H4 (cell line): ENCODE data around the gene GGCT. TPM values are rescaled to one million over a fixed set of nuclear protein-coding genes. Genes with fewer than 3 reads are reported as not detected.
"Not testable (repeated sequence)": the region's sequence is repeated elsewhere in the genome, so short reads cannot be mapped to it uniquely, and the experiment has no call there.

ENCODE experiments used
- DNase-seq: peaks from one replicate; pipeline ENCODE4 v3.0.0-alpha.2; 2015; ENCODE audit warnings: low spot score
- total RNA-seq: library from RNA; depleted of rRNA; stranded (reverse); fragments of >200 nt; shearing (Covaris generic); gene quantifications from 2 replicates; pipeline ENCODE4 v1.2.3, GENCODE V29; 2014

Gene GGCT
- total RNA-seq, 1 experiment from 2014 or later: 144 TPM

DNA sequence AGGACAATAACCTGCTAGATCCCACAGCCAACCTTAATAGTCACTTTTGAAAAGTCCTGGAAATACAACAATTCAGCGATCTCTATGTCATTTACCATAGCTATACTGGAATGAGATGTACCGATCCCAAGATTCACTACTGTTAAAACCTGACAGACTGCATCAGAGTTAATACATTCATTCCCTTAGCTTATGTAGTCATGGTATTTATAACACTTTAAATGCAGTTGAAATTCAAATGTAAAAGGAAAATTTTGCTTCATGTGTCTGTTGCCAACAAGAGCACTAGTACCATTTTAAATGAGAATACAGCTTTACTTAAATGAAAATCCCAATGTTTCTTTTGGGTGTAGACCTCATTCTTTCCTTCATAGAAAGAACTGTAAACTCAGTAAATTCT is 11.1 kb upstream of the GGCT start:
- DNase-seq: no peak

DNA sequence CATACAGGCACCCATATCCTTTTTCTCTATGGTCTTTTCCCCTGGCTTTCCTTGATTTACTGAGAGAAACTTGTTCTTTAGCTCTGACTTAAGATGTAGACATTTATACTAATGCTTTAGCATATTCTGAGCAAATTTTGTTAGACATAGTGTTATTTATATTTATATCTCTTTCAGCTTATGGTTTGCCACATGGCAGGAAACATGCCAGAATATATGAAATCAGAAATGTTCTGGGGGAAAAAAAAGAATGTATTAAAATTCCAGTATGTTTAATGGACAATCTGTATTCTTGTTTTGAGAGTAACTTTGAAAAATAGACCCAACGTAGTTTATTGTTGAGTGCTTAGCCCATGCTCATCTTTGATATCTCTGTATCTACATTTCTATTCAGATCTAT is 10.1 kb upstream of the GGCT start:
- DNase-seq: no peak

DNA sequence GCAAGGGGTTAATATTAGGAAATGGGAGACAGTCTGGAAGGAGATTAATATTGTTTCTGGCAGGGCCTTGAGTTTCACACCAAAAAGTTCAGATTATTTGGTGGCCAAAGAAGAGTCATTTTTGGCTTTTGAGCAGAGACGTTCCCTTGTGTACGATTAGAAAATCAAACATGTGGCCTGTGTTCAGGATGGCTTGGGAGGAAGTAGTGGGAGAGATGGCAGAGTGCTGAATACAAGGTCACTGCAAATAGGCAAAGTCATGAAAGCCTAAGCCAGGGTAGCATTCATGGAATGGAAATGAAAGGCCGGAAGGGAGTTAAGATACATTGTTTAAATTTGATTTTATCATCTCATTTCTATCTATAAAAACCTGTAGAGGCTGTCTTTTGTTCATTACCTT is 9.5 kb upstream of the GGCT start:
- DNase-seq: no peak

DNA sequence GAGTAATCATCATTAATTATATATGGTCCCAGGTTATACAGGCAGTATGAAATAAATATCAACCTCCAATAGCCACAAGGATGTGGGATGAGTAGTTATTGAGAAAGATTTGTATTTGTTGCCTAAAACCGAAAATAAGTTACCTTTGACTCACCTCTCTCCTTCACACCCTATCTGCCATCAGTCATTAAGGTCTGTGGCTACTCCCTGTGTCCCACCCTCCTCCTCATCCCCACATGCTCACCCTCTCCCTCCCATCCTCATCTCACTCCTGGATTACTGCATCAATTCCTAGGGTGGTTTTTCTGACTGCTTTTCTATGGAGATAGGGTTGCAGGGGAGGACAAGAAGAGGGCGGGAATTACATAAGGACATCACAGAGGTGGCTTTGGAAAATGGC is 9.1 kb upstream of the GGCT start:
- DNase-seq: no peak

DNA sequence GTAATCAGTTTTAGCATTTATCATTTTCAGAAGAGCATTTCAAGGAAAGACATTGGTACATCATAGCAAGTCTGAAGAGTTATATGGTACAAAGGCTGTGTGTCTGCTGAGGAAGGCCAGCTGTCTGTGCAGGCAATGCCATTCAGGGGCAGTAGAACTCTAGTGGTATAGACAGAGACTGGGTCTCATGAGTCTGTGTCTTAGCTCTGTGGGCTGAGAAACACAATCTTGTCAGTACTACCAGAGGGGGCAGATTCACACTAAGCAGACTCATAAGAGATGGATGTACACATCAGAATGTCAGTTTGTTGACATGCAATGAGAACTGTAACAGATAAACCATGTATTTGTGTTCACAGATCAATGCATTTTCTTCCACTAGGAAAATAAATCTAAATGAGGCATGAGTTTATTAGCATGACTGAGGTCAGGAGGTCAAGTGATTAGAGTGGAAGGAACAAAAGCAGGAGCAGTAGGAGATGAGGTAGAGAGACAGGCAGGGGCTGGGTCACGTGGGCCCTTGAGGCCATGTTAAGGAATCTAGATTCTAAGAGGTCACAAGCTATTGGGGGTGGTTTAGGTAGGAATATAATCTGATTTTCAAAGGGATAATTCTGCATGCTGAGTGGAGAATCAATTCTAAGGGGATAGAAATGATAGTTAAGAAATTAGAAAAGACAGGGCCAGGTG is 7.5 kb upstream of the GGCT start:
- DNase-seq: no peak

DNA sequence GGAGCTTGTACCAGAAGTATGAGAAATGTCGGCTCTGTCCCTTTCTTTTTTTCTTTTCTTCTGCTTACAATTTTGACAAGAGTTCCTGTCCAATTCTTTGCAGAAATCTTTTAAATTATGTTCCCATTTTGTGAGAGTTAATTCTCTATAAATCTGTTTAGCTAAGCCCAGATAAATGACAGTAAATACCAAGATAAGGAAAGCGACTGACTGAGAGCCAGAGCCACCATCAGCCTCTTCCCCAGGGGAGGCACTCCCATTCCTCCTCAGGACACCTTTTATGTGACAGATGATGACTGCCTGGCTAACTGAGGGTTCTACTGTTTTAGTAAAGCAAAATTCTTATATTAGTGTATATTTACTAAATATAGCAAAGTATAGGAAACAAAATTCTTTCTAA is 6.9 kb upstream of the GGCT start:
- no peak for DNase-seq

DNA sequence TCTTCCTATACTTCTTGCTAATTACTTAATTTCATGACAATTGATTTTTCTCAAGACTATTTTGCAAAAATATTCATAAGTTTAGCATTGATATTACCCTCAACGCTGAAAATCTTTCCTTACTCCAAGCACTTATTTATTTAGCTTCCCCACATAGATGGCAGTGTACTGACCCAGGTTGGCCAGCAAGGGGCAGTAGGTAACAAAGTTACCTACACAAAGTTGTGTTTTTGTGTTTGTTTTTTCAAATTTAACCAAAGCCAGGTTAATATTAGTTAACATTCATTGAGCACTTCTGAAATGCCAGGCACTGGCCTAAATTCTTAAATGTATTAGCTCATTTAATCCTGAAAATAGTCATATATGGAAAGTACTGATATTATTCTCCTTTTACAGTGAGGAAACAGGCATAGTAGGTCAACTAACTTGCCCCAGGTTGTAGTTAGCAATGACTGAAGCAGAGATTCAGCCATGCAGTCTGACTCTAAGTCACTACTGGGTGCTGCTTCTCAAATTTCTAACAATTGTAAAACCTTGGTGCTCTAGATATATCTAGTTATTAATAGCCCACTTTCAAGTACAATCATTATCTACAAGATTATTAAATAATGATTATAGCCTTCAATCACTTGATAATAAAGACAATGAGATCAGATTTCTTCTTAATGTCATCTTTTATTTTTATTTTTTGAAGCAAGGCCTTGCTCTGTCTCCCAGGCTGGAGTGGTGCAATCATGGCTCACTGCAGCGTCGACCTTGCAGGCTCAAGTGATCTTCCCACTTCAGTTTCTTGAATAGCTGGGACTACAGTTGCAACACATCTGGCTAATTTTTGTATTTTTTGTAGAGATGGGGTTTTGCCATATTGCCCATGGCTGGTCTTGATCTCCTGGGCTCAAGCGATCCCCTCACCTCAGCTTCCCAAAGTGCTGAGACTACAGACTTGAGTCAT is 5.8 kb upstream of the GGCT start:
- peak; percentile 66 for DNase-seq

DNA sequence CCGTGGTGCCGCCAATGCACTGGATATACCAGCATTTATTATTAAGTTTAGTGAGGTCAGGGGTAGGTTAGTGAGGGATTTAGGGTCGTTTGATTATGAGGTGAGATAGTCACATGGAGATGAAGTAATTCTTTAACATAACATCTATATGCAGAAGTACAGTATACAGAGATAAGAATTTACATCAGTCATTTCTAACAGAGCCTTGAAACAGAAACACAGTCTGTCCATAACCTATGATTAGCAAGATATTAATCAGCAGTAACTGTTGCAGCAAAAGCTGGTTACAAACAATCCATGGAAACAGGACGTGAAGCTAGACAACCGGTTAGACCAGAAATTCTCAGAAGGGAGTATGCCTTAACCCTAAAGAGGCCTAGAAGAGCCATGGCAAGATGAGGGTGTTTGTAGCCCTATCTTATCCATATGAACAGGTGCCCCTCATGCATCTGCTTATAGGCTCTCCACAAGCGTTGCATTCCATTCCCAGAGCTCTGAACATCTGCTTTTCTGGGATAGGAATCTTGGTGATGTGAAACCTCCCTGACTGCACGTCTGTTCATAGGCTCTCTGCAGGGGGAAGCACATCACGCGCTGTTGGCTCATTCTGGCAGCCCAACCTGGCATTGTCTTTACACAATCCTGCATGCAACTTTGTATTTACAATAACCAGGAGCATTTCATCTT is 4.7 kb upstream of the GGCT start:
- DNase-seq: not testable (repeated sequence)

DNA sequence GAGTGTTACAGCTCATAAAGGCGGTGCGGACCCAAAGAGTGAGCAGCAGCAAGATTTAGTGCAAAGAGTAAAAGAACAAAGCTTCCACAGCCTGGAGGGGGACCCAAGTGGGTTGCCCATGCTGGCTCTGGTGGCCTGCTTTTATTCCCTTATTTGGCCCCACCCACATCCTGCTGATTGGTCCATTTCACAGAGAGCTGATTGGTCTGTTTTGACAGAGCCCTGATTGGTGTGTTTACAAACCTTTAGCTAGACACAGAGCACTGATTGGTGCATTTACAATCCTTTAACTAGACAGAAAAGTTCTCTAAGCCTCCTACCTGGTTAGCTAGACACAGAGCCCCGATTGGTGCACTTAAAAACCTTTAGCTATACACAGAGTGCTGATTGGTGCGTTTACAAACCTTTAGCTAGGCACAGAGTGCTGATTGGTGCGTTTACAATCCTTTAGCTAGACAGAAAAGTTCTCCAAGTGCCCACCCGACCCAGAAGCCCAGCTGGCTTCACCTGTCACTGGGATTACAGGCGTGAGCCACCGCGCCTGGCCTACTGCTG is 2.8 kb upstream of the GGCT start:
- DNase-seq: not testable (repeated sequence)

DNA sequence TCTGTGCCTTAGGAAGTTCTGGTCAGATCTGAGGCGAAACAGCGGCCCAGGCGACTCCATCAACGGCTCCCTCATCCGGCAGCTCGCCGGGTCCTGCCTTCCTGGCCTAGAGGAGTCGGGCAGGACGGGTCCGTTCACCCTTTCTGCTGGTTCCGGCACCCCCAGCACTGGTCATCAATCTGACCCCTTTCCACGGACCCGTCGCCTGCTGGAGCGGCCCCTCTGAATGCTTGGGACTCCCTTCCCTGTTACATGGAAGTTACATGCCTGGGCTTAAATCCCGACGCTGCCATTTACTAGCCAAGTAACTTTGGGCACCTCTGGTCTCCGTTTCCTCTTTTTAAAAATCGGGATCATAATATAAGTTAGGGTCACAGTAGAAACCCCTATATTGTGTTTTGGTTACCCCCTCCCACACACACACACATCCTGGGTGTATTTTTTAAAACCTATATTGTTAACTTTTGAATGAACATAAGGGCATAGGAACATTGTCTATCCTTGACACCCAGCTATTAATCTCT is 607 bp upstream of the GGCT start:
- DNase-seq: no peak

DNA sequence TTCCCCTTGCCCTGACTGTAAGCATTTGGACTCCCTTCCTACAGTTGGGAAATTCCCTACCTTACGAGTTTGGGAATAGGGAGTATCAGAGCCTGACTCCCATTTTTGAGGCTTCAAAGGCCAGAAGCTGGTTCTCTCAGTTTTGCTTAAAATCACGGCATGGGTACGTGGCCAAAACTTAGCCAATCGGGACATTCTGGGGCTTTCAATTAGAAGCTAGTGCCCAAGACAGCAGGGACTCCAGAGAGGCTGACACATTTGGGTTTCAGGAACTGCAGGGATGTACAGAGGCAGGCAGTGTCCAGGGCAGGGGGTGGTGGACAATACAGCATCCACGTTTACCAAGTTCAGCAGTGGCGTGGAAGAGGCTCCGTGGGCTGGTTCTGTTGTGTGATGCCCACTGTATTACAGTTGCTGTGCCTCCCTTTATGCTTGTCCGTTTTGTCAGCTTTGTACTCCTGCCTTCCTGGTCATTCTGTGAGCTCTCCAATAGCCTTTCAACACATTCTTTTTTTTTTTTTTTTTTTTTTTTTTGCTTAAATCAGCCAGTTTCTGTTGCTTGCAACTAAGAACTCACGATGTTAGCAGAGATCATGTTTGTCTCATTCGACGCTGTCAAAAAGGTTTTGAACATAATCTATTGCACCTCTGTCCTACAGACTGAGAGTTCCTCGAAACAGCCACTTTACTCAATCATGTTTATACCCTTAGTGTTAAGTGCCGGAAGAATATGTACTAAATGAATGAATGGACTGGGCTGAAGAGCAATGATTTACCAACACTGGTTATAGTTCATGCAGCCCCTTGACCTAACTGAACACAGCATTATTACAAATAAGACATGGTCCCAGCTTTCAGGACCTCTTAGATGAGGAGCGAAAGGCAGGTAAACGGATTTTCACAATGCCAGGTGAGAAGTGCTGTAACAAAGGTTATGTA is 1.1 kb downstream of the GGCT start:
- no peak for DNase-seq

DNA sequence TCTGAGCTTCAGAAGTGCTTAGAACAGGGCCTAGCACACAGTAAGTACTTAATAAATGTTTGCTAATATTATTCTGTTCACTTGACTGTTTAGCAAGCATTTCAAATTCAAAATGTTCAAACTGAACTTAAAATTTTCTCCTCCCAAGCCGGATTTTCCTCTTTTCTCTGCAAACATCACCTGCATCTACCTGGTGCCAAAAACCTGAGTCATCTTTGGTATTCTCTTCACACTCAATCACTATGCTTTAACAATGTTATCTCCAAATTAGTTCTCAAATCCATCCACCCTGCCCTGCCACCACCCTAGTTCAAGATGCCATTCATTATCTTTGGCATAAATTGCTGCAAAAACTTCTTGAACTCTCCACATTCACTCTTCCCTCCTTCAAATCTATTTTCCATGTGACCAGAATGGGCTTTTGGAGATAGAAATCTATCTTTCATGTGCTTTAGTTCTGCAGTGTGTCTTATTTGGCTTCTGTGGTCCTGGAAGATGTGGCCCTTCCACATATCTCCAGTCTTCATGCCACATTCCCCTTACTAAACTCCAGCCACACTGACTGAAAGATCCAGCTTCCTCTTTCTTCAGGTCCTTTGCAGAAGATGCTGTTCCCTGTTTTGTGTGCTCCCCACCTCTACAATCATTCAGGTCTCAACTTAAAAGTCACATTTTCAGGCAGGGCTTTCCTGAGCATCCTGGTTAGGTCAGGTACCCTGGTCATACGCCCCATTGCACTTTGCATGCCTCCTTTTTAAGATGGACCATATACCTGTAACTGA is 2.0 kb downstream of the GGCT start:
- no peak for DNase-seq

DNA sequence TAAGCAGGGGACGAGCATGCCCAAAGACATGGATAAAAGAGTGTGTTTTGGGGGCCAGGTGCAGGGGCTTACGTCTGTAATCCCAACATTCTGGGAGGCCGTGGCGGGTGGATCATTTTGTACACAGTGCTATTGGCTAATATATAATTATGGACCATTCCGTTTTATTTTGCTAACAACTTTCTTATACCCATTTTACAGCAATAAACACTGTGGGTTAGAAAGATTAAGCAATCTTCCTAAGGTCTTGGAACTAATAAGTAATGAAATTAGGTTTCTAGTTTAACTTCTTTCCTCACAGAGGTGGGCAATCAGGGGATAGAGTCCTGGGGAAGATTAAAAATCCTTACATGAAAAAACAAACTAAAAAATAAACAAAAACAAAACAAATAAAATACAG is 3.4 kb downstream of the GGCT start:
- DNase-seq: no peak

DNA sequence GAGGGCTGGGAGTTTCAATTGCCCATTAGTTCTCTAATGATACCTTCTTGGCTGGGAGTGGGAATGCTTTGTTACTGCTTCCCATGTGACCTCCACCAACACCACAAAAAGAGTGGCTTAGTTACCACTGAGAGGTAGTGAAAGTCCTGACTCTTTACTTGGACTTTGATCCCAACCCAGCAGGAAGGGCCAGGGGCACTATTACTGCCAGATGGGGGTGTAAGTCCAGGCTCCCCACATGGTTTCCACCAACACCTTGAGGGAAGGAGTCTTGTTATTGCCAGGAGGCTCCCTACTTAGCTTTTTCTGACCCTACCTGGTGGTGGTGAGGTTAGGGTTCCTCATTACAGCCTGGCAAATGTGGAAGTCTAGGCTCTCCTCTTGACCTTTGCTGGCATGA is 11.4 kb downstream of the GGCT start:
- DNase-seq: no peak

DNA sequence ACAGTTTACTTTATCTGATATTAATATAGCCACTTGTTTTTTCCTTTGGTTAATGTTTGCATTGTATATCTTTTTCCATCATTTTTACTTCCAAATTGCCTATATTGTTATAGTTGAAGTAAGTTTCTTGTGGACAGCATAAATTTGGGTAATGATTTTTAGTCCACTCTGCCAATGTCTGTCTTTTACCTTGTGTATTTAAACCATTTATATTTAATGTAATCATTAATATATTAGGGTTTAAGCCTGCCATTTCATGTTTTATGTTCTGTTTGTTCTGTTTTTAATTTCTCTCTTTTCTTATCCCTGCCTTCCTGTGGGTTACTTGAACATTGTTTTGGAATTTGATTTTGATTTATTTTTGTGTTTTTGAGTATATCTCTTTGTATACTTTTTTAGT is 13.2 kb downstream of the GGCT start:
- no peak for DNase-seq

DNA sequence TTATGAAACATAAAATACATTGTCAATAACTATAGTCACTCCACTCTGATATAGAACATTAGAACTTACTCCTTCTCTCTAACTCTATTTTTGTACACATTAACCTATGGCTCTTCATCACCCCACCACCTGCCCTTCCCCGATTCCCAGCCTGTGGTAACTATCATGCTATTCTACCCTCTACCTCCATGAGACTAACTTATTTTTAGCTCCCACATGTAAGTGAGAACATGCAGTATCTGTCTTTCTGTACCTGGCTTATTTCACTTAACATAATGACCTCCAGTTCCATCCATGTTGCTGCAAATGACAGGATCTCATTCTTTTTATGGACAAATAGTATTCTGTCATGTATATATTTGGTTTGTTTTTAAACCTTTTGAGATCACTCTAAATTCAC is 17.3 kb downstream of the GGCT start:
- no peak for DNase-seq

DNA sequence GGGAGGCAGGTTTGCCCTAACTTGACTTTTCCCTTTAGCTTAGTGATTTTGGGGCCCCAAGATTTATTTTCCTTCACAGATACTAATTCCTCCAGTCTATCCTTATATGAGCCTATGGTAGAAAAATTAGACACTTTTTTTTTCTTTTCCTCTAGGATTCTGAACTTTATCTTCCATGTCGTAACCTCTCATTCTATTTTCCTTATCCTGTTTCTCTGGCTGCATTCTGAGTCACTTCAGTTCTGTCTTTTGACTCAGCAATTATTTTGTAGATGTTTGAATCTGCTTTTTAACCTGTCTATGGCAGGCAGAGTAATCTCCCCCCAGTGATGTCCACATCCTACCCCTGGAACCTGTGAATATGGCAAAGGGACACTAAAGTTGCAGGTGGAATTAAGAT is 19.0 kb downstream of the GGCT start:
- DNase-seq: no peak

DNA sequence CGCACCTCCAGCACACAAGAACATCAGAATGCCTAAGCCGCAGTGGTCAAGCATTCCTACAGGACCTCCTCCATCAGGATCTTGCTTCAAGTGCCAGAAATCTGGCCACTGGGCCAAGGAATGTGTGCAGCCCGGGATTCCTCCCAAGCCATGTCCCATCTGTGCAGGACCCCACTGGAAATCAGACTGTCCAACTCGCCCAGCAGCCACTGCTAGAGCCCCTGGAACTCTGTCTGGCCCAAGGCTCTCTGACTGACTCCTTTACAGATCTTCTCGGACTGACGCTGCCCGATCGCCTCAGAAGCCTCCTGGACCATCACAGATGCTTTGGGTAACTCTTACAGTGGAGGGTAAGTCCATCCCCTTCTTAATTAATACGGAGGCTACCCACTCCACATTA is 23.2 kb downstream of the GGCT start:
- not testable (repeated sequence) for DNase-seq

DNA sequence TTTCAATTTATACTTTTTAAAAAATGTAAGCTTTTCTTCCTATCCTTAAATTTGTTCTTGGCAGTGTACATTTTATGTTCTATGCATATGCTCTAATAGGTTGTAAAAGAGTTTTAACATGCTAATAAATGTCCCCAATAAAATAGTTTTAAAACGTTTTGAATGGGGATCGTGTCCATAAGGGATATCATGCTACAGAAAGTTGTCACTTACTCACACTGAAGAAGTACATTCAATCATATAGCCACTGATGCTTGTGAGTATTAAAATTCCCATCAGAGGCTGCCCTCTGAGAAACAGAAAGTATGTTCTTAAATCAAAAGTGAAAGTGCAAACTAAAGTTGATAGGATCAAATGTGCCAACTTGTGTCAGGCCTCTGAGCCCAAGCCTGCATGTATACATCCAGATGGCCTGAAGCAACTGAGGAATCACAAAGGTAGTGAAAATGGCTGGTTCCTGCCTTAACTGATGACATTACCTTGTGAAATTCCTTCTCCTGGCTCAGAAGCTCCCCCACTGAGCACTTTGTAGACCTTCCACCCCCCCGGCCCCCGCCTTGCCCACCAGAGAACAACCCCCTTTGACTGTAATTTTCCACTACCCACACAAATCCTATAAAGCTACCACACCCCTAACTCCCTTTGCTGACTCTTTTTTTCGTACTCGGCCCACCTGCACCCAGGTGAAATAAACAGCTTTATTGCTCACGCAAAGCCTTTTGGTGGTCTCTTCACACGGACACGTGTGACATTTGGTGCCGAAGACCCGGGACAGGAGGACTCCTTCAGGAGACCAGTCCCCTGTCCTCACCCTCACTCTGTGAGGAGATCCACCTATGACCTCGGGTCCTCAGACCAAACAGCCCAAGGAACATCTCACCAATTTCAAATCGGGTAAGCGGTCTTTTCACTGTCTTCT is 25.2 kb downstream of the GGCT start:
- peak; percentile 85 for DNase-seq
